Measurements from ENCODE around the gene BFSP2. TPM values are rescaled to one million over a fixed set of nuclear protein-coding genes. Genes with fewer than 3 reads are reported as not detected.

The BFSP2 gene
- total RNA-seq, 1 donor from 2014 or later = 1.3 TPM

DNA sequence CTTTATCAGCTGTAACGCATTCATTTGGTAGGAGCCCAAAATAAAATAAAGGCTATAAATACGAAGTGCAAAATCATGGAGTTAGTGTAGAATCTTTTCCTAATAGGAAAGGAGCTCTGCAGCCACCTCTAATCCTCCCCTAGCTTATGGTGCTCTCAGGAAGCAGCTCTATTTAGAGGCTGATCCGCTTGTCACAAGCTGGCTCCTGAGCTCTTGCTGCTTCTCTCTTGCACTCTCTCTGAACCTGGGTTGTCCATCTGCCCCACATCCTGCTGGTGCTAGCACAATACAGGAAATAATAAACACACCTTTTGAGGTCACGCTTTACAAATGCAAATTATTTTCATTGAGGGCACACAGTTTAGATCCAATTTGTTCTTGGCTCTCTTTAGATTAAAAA lies 37.3 kb upstream of the BFSP2 start:
- peaks cover 6% of the 10 kb centered on the region for H3K27me3 Mint-ChIP-seq
- ATAC-seq (ENCODE audit: low read depth) (no peak), DNase-seq (no peak)
- TF ChIP-seq, protein P1, sequence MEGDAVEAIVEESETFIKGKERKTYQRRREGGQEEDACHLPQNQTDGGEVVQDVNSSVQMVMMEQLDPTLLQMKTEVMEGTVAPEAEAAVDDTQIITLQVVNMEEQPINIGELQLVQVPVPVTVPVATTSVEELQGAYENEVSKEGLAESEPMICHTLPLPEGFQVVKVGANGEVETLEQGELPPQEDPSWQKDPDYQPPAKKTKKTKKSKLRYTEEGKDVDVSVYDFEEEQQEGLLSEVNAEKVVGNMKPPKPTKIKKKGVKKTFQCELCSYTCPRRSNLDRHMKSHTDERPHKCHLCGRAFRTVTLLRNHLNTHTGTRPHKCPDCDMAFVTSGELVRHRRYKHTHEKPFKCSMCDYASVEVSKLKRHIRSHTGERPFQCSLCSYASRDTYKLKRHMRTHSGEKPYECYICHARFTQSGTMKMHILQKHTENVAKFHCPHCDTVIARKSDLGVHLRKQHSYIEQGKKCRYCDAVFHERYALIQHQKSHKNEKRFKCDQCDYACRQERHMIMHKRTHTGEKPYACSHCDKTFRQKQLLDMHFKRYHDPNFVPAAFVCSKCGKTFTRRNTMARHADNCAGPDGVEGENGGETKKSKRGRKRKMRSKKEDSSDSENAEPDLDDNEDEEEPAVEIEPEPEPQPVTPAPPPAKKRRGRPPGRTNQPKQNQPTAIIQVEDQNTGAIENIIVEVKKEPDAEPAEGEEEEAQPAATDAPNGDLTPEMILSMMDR (IDR thresholded peaks at IDR 0.05) = no peak
- no peaks in the 10 kb centered on the region for H3K9me3 Mint-ChIP-seq
- intact Hi-C loops (cut with micrococcal nuclease) = no loop called here
- H3K4me1 Mint-ChIP-seq = no peaks in the 10 kb centered on the region
- H3K36me3 Mint-ChIP-seq (ENCODE audit: low read depth) = no peaks in the 10 kb centered on the region
- H3K27ac Mint-ChIP-seq = no peak overlapping the region
- ChIA-PET CTCF (no interaction called here), POLR2A (no interaction called here)
- no peak overlapping the region for H3K4me3 Mint-ChIP-seq

DNA sequence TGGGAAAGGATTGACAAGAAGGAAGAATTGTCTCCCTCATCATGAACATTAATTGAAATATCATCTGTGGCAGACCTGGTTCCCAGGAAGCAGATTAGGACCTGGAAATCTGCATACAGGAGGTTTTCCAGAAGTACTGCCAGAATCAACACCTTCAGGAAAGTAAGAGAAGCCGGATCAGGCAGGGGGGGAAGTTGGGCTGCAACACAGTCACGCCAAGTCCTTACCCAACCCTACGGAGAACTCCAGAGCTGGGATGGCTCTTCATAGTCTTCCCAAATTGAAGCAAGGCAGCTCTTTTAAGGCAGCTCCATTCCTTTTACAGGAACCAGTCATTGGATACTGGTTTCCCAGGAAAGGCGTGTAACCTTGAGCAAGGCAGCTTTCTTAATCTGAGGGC lies 35.2 kb upstream of the BFSP2 start:
- no peaks in the 10 kb centered on the region for H3K36me3 Mint-ChIP-seq (ENCODE audit: low read depth)
- ChIA-PET CTCF (no interaction called here), POLR2A (no interaction called here)
- peaks cover 6% of the 10 kb centered on the region for H3K27me3 Mint-ChIP-seq
- intact Hi-C loops (cut with micrococcal nuclease) = no loop called here
- no peak overlapping the region for H3K4me3 Mint-ChIP-seq
- no peak overlapping the region for H3K27ac Mint-ChIP-seq
- TF ChIP-seq, protein P1 (IDR thresholded peaks at IDR 0.05) = no peak
- no peaks in the 10 kb centered on the region for H3K4me1 Mint-ChIP-seq
- H3K9me3 Mint-ChIP-seq = no peaks in the 10 kb centered on the region
- DNase-seq (no peak), ATAC-seq (ENCODE audit: low read depth) (no peak)

DNA sequence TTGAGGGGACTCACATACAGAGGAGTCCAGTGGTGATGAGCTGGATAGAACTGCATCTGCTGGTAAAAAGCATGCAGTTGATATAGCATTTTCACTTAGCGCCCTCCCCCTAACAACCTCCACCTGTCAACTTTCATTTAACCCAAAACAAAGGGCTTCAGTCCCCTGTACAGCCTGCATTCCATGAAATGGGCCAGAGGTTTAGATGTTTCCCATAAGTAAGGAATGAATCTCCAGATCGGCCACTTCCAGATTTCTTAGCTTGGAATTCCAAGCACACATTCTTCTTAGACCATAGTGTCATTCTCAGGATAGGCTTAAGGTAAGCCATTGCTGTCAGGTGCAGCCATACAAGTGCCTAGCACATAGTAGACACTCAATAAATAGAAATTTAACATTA lies 32.9 kb upstream of the BFSP2 start:
- TF ChIP-seq, protein P1 (IDR thresholded peaks at IDR 0.05) = no peak
- DNase-seq (no peak), ATAC-seq (ENCODE audit: low read depth) (no peak)
- Mint-ChIP-seq H3K4me1 (no peaks in the 10 kb centered on the region), H3K27ac (no peak overlapping the region), H3K9me3 (no peaks in the 10 kb centered on the region), H3K4me3 (no peak overlapping the region), H3K27me3 (peaks cover 8% of the 10 kb centered on the region), H3K36me3 (ENCODE audit: low read depth) (no peaks in the 10 kb centered on the region)
- intact Hi-C loops (cut with micrococcal nuclease) = no loop called here
- ChIA-PET POLR2A (no interaction called here), CTCF (no interaction called here)

DNA sequence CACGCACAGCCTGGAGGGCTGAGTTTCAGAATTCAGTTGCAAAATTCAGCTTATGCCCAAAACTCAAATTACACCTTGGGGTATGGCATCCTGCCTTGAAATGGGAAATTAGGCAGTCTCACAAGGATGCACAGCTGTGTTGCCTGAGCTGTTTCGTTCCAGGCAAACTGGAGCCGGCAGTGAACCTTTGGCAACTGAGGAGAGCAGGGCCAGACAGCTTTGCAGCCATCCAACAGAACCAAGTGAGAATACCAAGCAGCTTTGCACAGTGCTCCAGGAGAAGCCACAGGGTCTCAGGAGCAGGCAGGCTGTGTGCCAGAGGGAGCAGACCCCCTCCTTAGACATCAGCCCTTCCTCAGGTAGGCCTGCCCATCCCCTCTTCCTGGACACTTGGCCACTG lies 32.5 kb upstream of the BFSP2 start:
- ChIA-PET POLR2A (no interaction called here), CTCF (no interaction called here)
- intact Hi-C loops (cut with micrococcal nuclease) = no loop called here
- Mint-ChIP-seq H3K27ac (no peak overlapping the region), H3K4me1 (no peaks in the 10 kb centered on the region), H3K9me3 (no peaks in the 10 kb centered on the region), H3K36me3 (ENCODE audit: low read depth) (no peaks in the 10 kb centered on the region), H3K27me3 (peaks cover 8% of the 10 kb centered on the region), H3K4me3 (no peak overlapping the region)
- ATAC-seq (ENCODE audit: low read depth) = no peak
- no peak for DNase-seq
- TF ChIP-seq, protein P1 (IDR thresholded peaks at IDR 0.05) = no peak

DNA sequence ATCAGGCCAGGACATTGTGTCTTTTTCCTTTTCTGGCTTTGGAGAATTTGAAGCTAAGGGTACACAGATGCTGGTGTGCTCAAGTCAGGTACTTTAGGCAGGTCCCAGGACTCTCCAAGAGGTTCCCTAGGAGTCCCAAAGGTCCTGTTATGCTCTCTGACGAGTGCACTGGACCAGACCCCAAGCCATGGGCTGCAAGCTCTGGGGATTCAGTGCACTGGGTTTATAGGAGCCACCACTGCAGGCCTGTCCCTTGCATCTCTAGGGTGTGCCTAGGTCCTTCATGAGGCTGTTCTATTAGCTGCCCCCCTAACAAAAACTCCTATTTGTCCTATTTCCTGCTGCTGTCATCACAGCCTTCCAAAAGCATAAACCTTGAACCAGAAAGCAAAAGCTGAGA lies 31.9 kb upstream of the BFSP2 start:
- peaks cover 8% of the 10 kb centered on the region for H3K27me3 Mint-ChIP-seq
- H3K9me3 Mint-ChIP-seq = no peaks in the 10 kb centered on the region
- ChIA-PET CTCF (no interaction called here), POLR2A (no interaction called here)
- H3K27ac Mint-ChIP-seq = no peak overlapping the region
- no peak overlapping the region for H3K4me3 Mint-ChIP-seq
- TF ChIP-seq, protein P1 (IDR thresholded peaks at IDR 0.05) = no peak
- no peaks in the 10 kb centered on the region for H3K4me1 Mint-ChIP-seq
- no peaks in the 10 kb centered on the region for H3K36me3 Mint-ChIP-seq (ENCODE audit: low read depth)
- intact Hi-C loops (cut with micrococcal nuclease) = no loop called here
- ATAC-seq (ENCODE audit: low read depth) (no peak), DNase-seq (no peak)
